Parathyroid adenoma (tissue), 2 donors: Measurements from ENCODE around the gene RNF40.

ENCODE experiments used
- H2AFZ ChIP-seq: fragments of 300-600 bp; sonication (generic); one replicate; pipeline ENCODE4 v1.7.0; 2017; ENCODE audit warnings: antibody characterized with exemption, mild to moderate bottlenecking
- H3K27ac ChIP-seq: fragments of 300-600 bp; sonication (generic); one replicate; pipeline ENCODE4 v1.7.0; 2017
- H3K27me3 ChIP-seq: fragments of 300-600 bp; sonication (generic); one replicate; pipeline ENCODE4 v1.7.0; 2017; ENCODE audit warnings: low read length; ENCODE audit not compliant: control insufficient read depth, insufficient read depth
- H3K36me3 ChIP-seq: fragments of 300-600 bp; sonication (generic); one replicate; pipeline ENCODE4 v1.7.0; 2017; ENCODE audit warnings: low read length; ENCODE audit not compliant: control insufficient read depth, insufficient read depth
- H3K4me1 ChIP-seq: fragments of 300-600 bp; sonication (generic); one replicate; pipeline ENCODE4 v1.7.0; 2017; ENCODE audit warnings: control low read depth
- H3K4me2 ChIP-seq: fragments of 300-600 bp; sonication (generic); one replicate; pipeline ENCODE4 v1.7.0; 2017; ENCODE audit warnings: low read length
- H3K4me3 ChIP-seq: fragments of 300-600 bp; sonication (generic); one replicate; pipeline ENCODE4 v1.7.0; 2017; ENCODE audit warnings: low read depth, low read length
- H3K79me2 ChIP-seq: fragments of 300-600 bp; sonication (generic); one replicate; pipeline ENCODE4 v1.7.0; 2017; ENCODE audit warnings: control low read depth
- H3K9ac ChIP-seq: fragments of 300-600 bp; sonication (generic); one replicate; pipeline ENCODE4 v1.7.0; 2017; ENCODE audit warnings: mild to moderate bottlenecking
- H3K9me3 ChIP-seq: fragments of 300-600 bp; sonication (generic); one replicate; pipeline ENCODE4 v1.7.0; 2017; ENCODE audit warnings: low read length; ENCODE audit not compliant: control insufficient read depth
- CTCF ChIP-seq: fragments of 300-600 bp; sonication (generic); IDR thresholded peaks from one replicate; pipeline ENCODE4 v1.7.0; 2017; ENCODE audit warnings: antibody characterized with exemption, mild to moderate bottlenecking
- donor health status: primary hyperparathyroidism.

The RNF40 gene

GRCh38 chr16:30797670-30798309 is 35.7 kb downstream of the RNF40 start:
- no peak overlapping the region for H3K9ac ChIP-seq
- no peaks in the 10 kb centered on the region for H3K27me3 ChIP-seq
- no peak overlapping the region for H3K4me3 ChIP-seq
- H3K9me3 ChIP-seq: no peaks in the 10 kb centered on the region
- H2AFZ ChIP-seq: no peak overlapping the region
- no peaks in the 10 kb centered on the region for H3K4me1 ChIP-seq
- no peaks in the 10 kb centered on the region for H3K36me3 ChIP-seq
- H3K4me2 ChIP-seq: no peak overlapping the region
- no peak overlapping the region for H3K27ac ChIP-seq
- H3K79me2 ChIP-seq: no peaks in the 10 kb centered on the region
- no peak for TF ChIP-seq CTCF

- H3K27ac ChIP-seq: no peak overlapping the region
- TF ChIP-seq CTCF: no peak
- H3K4me2 ChIP-seq: no peak overlapping the region
- no peaks in the 10 kb centered on the region for H3K79me2 ChIP-seq
- no peaks in the 10 kb centered on the region for H3K36me3 ChIP-seq
- no peak overlapping the region for H3K9ac ChIP-seq
- no peaks in the 10 kb centered on the region for H3K27me3 ChIP-seq
- no peaks in the 10 kb centered on the region for H3K9me3 ChIP-seq
- H3K4me3 ChIP-seq: no peak overlapping the region
- H2AFZ ChIP-seq: peak overlapping the region; percentile 29
- peaks cover 9% of the 10 kb centered on the region for H3K4me1 ChIP-seq
Observed at GRCh38 chr16:30802936-30803335, 40.8 kb downstream of the RNF40 start.

- H3K4me2 ChIP-seq: peak overlapping the region; percentile 87
- peak overlapping the region; percentile 90 for H3K27ac ChIP-seq
- H2AFZ ChIP-seq: peak overlapping the region; percentile 100
- no peaks in the 10 kb centered on the region for H3K79me2 ChIP-seq
- H3K9ac ChIP-seq: peak overlapping the region; percentile 67
- no peak for TF ChIP-seq CTCF
- peaks cover 9% of the 10 kb centered on the region for H3K4me1 ChIP-seq
- no peaks in the 10 kb centered on the region for H3K36me3 ChIP-seq
- H3K9me3 ChIP-seq: no peaks in the 10 kb centered on the region
- peak overlapping the region; percentile 90 for H3K4me3 ChIP-seq
- H3K27me3 ChIP-seq: no peaks in the 10 kb centered on the region
Observed at GRCh38 chr16:30805056-30805369, 42.9 kb downstream of the RNF40 start.

- no peaks in the 10 kb centered on the region for H3K79me2 ChIP-seq
- H3K4me1 ChIP-seq: peaks cover 9% of the 10 kb centered on the region
- H3K36me3 ChIP-seq: no peaks in the 10 kb centered on the region
- H3K9me3 ChIP-seq: no peaks in the 10 kb centered on the region
- H3K9ac ChIP-seq: peak overlapping the region; percentile 67
- H3K27me3 ChIP-seq: no peaks in the 10 kb centered on the region
- H2AFZ ChIP-seq: peak overlapping the region; percentile 100
- TF ChIP-seq CTCF: peak; percentile 29
- H3K27ac ChIP-seq: peak overlapping the region; percentile 90
- peak overlapping the region; percentile 90 for H3K4me3 ChIP-seq
- peak overlapping the region; percentile 87 for H3K4me2 ChIP-seq
Observed at GRCh38 chr16:30805370-30806169, 43.4 kb downstream of the RNF40 start.
